Spleen (tissue), 11 donors: Measurements from ENCODE around the gene ARHGAP25. TPM values are rescaled to one million over a fixed set of nuclear protein-coding genes. Genes with fewer than 3 reads are reported as not detected.

Source experiments
- DNase-seq: peaks from one replicate; pipeline ENCODE4 v3.0.0-alpha.2; 2020
- H3K27ac ChIP-seq, 8 donors: fragments of 200-600 bp; sonication (generic) in 7 of 8; 1 replicate in 4 of 8; 2 replicates in 4 of 8; pipeline versions ENCODE4 v1.5.0 to v1.8.0; 2016 to 2021; ENCODE audit warnings: inconsistent platforms in 4 of 8, mild to moderate bottlenecking in 4 of 8, moderate library complexity in 1 of 8
- H3K27me3 ChIP-seq, 7 donors: fragments of 200-600 bp; sonication (generic) in 6 of 7; replicated peaks in 1 of 7; 1 replicate in 4 of 7; 2 replicates in 3 of 7; pipeline versions ENCODE4 v1.5.0 to v1.8.0; 2016 to 2021; ENCODE audit warnings: inconsistent platforms in 3 of 7, mild to moderate bottlenecking in 1 of 7
- H3K36me3 ChIP-seq, 6 donors: fragments of 200-600 bp; sonication (generic) in 5 of 6; 1 replicate in 4 of 6; 2 replicates in 2 of 6; pipeline versions ENCODE4 v1.5.0 to v1.8.0; 2016 to 2021; ENCODE audit warnings: inconsistent platforms in 2 of 6
- H3K4me1 ChIP-seq, 6 donors: fragments of 200-600 bp; sonication (generic) in 5 of 6; 1 replicate in 3 of 6; 2 replicates in 3 of 6; pipeline versions ENCODE4 v1.5.0 to v1.8.0; 2016 to 2021; ENCODE audit warnings: inconsistent platforms in 3 of 6
- H3K4me3 ChIP-seq, 8 donors: fragments of 200-600 bp; sonication (generic) in 7 of 8; 1 replicate in 4 of 8; 2 replicates in 4 of 8; pipeline versions ENCODE4 v1.5.0 to v1.8.0; 2016 to 2021; ENCODE audit warnings: inconsistent platforms in 4 of 8, mild to moderate bottlenecking in 4 of 8, moderate library complexity in 2 of 8
- H3K9me3 ChIP-seq, 8 donors: fragments of 200-600 bp; sonication (generic) in 7 of 8; 1 replicate in 4 of 8; 2 replicates in 4 of 8; pipeline versions ENCODE4 v1.5.0 to v1.8.0; 2016 to 2021; ENCODE audit warnings: inconsistent platforms in 4 of 8
- POLR2A ChIP-seq, 3 donors: fragments of 450-650 bp; IDR thresholded peaks; one replicate each; pipeline ENCODE4 v1.5.1; 2017; ENCODE audit warnings: antibody characterized with exemption in 3 of 3, mild to moderate bottlenecking in 1 of 3
- POLR2AphosphoS5 ChIP-seq, 3 donors: sonication (generic); formaldehyde crosslinking; IDR thresholded peaks; one replicate each; pipeline ENCODE4 v1.5.1; 2017; ENCODE audit warnings: antibody characterized with exemption in 3 of 3
- WGBS, 5 donors: extraction: QIAGEN DNeasy Blood & Tissue Kit in 3 of 5; methylation state at CpG; one replicate each; pipeline versions ENCODE4 v1.1.5 to v1.1.7; 2013 to 2018; 5-methylcytosine and 5-hydroxymethylcytosine counted together
- intact Hi-C: fragments of 100-400 bp; cut with DNase I; formaldehyde crosslinking; loops from one replicate; pipeline ENCODE4 v1.15.0; 2023; ENCODE audit warnings: low total_unique reads
- polyA plus RNA-seq, 3 donors: library from polyadenylated mRNA; stranded (reverse); fragments of 200-250 nt; gene quantifications; one replicate each; pipeline ENCODE4 v1.2.1, GENCODE V29; 2013
- total RNA-seq, 7 donors: library from RNA; depleted of rRNA in 3 of 7; stranded (reverse); fragments of >200 nt in 3 of 7; fragmentation: NEBNext Ultra II Directional in 4 of 7; extraction: Animal tissue kit (Norgen Biotek cat#: 25700) in 4 of 7; gene quantifications; one replicate each; pipeline versions ENCODE4 v1.1.0 to v1.2.1, GENCODE V29; 2016 to 2021
- TF ChIP-seq, protein P1 (sequence below), 11 experiments: fragments of 200-600 bp in 7 of 11; fragments of 450-650 bp in 4 of 11; sonication (generic) in 4 of 11; IDR thresholded peaks in 8 of 11; conservative IDR thresholded peaks in 3 of 11; 1 replicate in 7 of 11; 2 replicates in 4 of 11; pipeline versions ENCODE4 v1.4.0 to v1.8.0; 2016 to 2021; ENCODE audit warnings: antibody characterized with exemption in 11 of 11, inconsistent platforms in 4 of 11, mild to moderate bottlenecking in 1 of 11
- donor health status: healthy with polysubstance abuse.
- donor health status: DM: no; HTN: no; CAD: no; lungs with moderate emphysema.
- donor health status: DM: no; HTN: no; CAD: no.
- donor health status: Bipolar disorder and iron deficiency.
- donor health status: healthy.
- donor health status: DM: no; HTN: no; CAD: no.
- donor health status: DM: yes; HTN: yes; CAD: no.

Gene ARHGAP25
- total and polyA plus RNA-seq, 10 donors: 72.0 to 173 (median 130) TPM

DNA sequence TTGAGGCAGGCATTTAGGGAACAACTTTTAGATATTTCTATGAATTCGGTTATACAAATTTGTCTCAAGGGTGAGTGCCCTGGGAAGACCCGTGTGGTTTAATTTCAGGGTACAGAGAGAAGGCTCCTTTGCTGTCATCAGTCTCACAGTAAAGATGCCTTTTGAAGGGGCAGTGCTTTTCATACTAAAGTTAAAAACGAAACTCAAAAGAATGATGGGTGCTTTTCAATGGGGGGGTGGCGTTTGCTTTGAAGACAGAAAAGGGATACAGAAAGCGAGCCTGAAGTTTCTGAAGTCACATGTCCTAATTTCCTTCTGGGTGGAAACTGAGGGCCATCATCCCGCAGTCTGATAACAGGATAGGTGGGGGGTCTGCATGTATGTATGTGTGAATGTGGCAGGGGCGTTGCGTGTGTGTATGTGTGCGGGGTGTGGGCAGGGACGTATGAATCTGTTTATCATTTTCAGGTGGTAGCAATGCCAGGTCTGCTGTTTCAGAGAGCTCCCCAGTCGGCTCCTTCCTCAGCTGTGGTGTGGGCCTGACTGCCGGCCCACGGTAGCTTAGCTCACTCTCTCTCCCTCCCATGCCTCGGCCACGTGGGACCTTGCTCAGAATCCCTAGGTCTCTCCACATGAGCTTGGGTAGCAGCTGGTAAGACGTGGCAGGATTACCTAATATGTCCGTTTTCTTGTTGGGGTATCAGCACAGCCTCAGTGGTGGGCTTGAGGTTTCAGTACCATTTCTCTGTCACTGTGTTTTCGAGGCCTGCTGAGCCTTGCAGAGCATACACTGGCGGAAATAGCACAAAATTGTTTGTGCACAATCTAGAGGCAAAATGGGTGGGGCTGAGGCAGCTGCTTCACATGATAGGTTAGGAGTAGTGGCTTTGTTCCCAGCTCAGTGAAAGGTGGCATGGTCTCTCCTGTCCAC lies 32.7 kb downstream of the ARHGAP25 start:
- H3K4me1 ChIP-seq: peaks cover 95 to 100% (median 100%) of the 10 kb centered on the region in 6 donors
- H3K27ac ChIP-seq: peak overlapping the region; percentile 89 to 98 (median 96)
- peak overlapping the region in 5 of 8 donors; percentile 1 to 58 (median 6) for H3K4me3 ChIP-seq
- WGBS, 5 donors: 39 to 50% (median 42%) methylated on average over 19 of the region's 19 CpGs
- H3K27me3 ChIP-seq: no peaks in the 10 kb centered on the region
- TF ChIP-seq POLR2AphosphoS5 (IDR thresholded peaks at IDR 0.05) (peak in 2 of 3 donors; percentile 56 to 77), POLR2A (IDR thresholded peaks at IDR 0.05) (peak in 1 of 3 donors; percentile 18)
- TF ChIP-seq, protein P1, sequence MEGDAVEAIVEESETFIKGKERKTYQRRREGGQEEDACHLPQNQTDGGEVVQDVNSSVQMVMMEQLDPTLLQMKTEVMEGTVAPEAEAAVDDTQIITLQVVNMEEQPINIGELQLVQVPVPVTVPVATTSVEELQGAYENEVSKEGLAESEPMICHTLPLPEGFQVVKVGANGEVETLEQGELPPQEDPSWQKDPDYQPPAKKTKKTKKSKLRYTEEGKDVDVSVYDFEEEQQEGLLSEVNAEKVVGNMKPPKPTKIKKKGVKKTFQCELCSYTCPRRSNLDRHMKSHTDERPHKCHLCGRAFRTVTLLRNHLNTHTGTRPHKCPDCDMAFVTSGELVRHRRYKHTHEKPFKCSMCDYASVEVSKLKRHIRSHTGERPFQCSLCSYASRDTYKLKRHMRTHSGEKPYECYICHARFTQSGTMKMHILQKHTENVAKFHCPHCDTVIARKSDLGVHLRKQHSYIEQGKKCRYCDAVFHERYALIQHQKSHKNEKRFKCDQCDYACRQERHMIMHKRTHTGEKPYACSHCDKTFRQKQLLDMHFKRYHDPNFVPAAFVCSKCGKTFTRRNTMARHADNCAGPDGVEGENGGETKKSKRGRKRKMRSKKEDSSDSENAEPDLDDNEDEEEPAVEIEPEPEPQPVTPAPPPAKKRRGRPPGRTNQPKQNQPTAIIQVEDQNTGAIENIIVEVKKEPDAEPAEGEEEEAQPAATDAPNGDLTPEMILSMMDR (IDR thresholded peaks at IDR 0.05 in 8 of 11, conservative IDR thresholded peaks at IDR 0.05 in 3 of 11): no peak
- intact Hi-C loops: no loop called here
- H3K36me3 ChIP-seq: no peaks in the 10 kb centered on the region
- peak; percentile 82 for DNase-seq
- no peaks in the 10 kb centered on the region for H3K9me3 ChIP-seq

DNA sequence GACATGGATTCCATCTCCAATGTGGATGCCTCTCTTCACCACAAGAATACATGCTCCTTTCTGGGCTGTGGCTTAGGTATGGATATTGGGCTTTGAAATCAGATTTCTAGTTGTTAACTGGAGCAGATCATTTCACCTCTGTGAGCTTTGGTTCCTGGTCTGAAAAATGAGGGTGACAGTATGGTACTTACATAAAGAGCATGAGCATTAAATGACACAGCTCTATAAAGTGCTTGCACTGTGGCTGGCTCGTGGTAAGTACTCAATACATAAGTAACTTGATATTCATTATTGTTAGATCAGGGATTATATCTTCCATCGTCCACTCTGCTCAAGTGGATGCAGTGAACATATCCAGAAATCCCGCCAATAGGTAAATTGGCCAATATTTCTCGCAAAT lies 33.4 kb downstream of the ARHGAP25 start:
- Histone ChIP-seq H3K27me3 (no peaks in the 10 kb centered on the region), H3K4me1 (peaks cover 95 to 100% (median 100%) of the 10 kb centered on the region in 6 donors), H3K27ac (peak overlapping the region; percentile 89 to 98 (median 96)), H3K36me3 (no peaks in the 10 kb centered on the region), H3K4me3 (peak overlapping the region in 3 of 8 donors; percentile 1 to 58 (median 6)), H3K9me3 (no peaks in the 10 kb centered on the region)
- DNase-seq: no peak
- WGBS, 5 donors: 79 to 92% (median 83%) methylated on average over 4 of the region's 4 CpGs
- TF ChIP-seq POLR2AphosphoS5 (IDR thresholded peaks at IDR 0.05): no peak
- TF ChIP-seq, protein P1 (IDR thresholded peaks at IDR 0.05 in 8 of 11, conservative IDR thresholded peaks at IDR 0.05 in 3 of 11): no peak
- TF ChIP-seq POLR2A (IDR thresholded peaks at IDR 0.05): no peak
- intact Hi-C loops: no loop called here

DNA sequence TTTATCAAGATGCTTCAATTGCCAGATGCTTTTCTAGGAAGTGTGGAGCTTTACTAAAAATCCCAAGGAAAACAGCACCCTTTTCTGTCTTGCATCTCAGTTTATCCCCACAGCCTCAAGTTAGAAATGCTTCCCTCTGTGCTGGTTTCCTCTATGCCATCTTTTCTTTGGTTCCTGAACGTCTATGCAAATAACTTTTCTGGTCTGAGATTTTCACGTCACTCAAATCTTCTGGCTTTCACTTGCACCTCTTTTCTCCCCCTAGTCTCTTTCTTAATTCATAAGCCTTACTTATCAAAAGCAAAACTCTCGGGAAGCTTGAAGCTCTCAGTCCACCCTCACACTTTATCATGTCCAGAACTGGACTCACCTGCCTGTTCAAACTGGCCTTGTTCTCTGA lies 33.9 kb downstream of the ARHGAP25 start:
- no peak for TF ChIP-seq POLR2AphosphoS5 (IDR thresholded peaks at IDR 0.05)
- TF ChIP-seq, protein P1 (IDR thresholded peaks at IDR 0.05 in 8 of 11, conservative IDR thresholded peaks at IDR 0.05 in 3 of 11): no peak
- intact Hi-C loops: no loop called here
- Histone ChIP-seq H3K27me3 (no peaks in the 10 kb centered on the region), H3K4me1 (peaks cover 95 to 100% (median 100%) of the 10 kb centered on the region in 6 donors), H3K4me3 (peak overlapping the region in 2 of 8 donors; percentile 1 to 58), H3K27ac (peak overlapping the region; percentile 89 to 98 (median 96)), H3K36me3 (no peaks in the 10 kb centered on the region), H3K9me3 (no peaks in the 10 kb centered on the region)
- DNase-seq: no peak
- WGBS, 5 donors: 42 to 61% (median 51%) methylated on average over 3 of the region's 3 CpGs

DNA sequence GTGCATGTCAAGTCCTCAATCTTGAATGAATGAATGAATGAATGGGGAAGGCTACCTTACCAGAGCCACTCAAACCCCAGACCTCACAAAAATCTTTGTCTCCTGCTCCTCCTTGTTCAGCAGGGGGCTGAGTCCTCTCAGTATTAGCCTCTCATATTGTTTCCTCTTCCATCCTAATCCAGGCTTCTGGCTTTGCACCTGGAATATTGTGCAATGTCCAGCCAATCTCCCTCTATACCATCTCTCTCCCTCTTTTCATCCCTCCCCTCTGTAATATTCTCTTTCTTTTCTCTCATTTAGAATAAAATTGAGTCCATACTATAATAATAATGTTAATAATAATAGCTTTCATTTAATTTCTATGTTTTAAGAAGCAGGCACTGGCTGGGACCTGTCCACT lies 34.3 kb downstream of the ARHGAP25 start:
- Histone ChIP-seq H3K36me3 (no peaks in the 10 kb centered on the region), H3K27ac (peak overlapping the region; percentile 89 to 98 (median 96)), H3K4me1 (peaks cover 97 to 100% (median 100%) of the 10 kb centered on the region in 6 donors), H3K27me3 (no peaks in the 10 kb centered on the region), H3K9me3 (no peaks in the 10 kb centered on the region), H3K4me3 (peak overlapping the region in 1 of 8 donors; percentile 58)
- DNase-seq: no peak
- no peak for TF ChIP-seq POLR2A (IDR thresholded peaks at IDR 0.05)
- TF ChIP-seq, protein P1 (IDR thresholded peaks at IDR 0.05 in 8 of 11, conservative IDR thresholded peaks at IDR 0.05 in 3 of 11): no peak
- TF ChIP-seq POLR2AphosphoS5 (IDR thresholded peaks at IDR 0.05): no peak
- intact Hi-C loops: no loop called here
